ENCODE measurements around the gene GRM8. TPM values are rescaled to one million over a fixed set of nuclear protein-coding genes. Genes with fewer than 3 reads are reported as not detected.

GRM8 gene
- polyA plus RNA-seq, 1 donor (not counting 4 experiments of a cell fraction or from before 2014, with no cell fraction given), result not detected

DNA sequence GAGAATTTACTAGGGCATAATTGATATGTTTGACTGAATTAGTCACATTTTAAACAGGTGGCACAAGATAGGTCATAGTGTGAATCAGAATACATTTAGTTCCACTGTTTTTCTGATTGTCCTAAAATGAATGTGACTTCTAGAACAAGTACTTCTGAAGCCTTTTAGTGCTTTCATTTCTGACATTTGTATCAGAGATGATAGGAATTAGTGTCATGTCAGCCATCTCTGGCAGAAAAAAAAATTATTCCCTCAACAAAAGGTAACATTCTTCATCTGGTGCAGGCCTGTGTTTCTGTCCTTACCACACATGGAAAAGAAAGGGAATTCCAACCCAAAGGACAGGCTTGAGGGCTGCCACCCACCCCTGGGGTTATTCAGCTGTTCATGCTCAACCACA is 21.3 kb downstream of the GRM8 start:
- H3K79me2 ChIP-seq (ENCODE audit: control insufficient read depth, insufficient read depth, low read length), result no peaks in the 10 kb centered on the region
- no peaks in the 10 kb centered on the region for H3K9me3 ChIP-seq (ENCODE audit: control insufficient read depth, low read depth, low read length)
- H3K4me1 ChIP-seq (ENCODE audit: control insufficient read depth, extremely low read depth, insufficient read depth, low read length), result no peaks in the 10 kb centered on the region
- dilution Hi-C loops (cut with MboI; ENCODE audit: extremely low pct_ligation_motif_present, low sequenced_read_pairs), result no loop called here
- no peaks in the 10 kb centered on the region for H4K20me1 ChIP-seq (ENCODE audit: control insufficient read depth, extremely low read depth, insufficient read depth, low read length)
- peaks cover 2% of the 10 kb centered on the region for H3K27me3 ChIP-seq (ENCODE audit: control insufficient read depth, extremely low read depth, insufficient read depth, low read length)
- TF ChIP-seq, protein P1, sequence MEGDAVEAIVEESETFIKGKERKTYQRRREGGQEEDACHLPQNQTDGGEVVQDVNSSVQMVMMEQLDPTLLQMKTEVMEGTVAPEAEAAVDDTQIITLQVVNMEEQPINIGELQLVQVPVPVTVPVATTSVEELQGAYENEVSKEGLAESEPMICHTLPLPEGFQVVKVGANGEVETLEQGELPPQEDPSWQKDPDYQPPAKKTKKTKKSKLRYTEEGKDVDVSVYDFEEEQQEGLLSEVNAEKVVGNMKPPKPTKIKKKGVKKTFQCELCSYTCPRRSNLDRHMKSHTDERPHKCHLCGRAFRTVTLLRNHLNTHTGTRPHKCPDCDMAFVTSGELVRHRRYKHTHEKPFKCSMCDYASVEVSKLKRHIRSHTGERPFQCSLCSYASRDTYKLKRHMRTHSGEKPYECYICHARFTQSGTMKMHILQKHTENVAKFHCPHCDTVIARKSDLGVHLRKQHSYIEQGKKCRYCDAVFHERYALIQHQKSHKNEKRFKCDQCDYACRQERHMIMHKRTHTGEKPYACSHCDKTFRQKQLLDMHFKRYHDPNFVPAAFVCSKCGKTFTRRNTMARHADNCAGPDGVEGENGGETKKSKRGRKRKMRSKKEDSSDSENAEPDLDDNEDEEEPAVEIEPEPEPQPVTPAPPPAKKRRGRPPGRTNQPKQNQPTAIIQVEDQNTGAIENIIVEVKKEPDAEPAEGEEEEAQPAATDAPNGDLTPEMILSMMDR (optimal IDR thresholded peaks at IDR 0.05 in 1 of 3, IDR thresholded peaks at IDR 0.05 in 1 of 3, conservative IDR thresholded peaks at IDR 0.05 in 1 of 3; ENCODE audit: extremely low read depth in 1 of 3, insufficient read depth in 2 of 3, low read length in 3 of 3), result no peak
- TF ChIP-seq EZH2 (IDR thresholded peaks at IDR 0.05; ENCODE audit: low read length), result no peak
- H3K9ac ChIP-seq (ENCODE audit: control insufficient read depth, extremely low read depth, insufficient read depth, low read length), result no peak overlapping the region
- H2AFZ ChIP-seq (ENCODE audit: control insufficient read depth, low read length), result no peak overlapping the region
- H3K4me3 ChIP-seq (ENCODE audit: control insufficient read depth in 2 of 3, extremely low read depth in 1 of 3, insufficient read depth in 2 of 3, low read depth in 1 of 3, low read length in 3 of 3), result no peak overlapping the region
- no peaks in the 10 kb centered on the region for H3K9me1 ChIP-seq (ENCODE audit: control insufficient read depth, extremely low read depth, insufficient read depth, low read length)
- FAIRE-seq, result no peak
- no peak for DNase-seq (ENCODE audit: low read depth, low spot score)
- no peak overlapping the region for H3K27ac ChIP-seq (ENCODE audit: control insufficient read depth, insufficient read depth, low read length)
- H3K4me2 ChIP-seq (ENCODE audit: control insufficient read depth, extremely low read depth, insufficient read depth, low read depth, low read length), result no peak overlapping the region
- H3K36me3 ChIP-seq (ENCODE audit: control insufficient read depth in 2 of 2, extremely low read depth in 1 of 2, insufficient read depth in 2 of 2, low read length in 2 of 2), result no peaks in the 10 kb centered on the region

GRCh38 chr7:127230192-127230925 is 22.4 kb downstream of the GRM8 start:
- Histone ChIP-seq H3K27me3 (ENCODE audit: control insufficient read depth, extremely low read depth, insufficient read depth, low read length) (peaks cover 2% of the 10 kb centered on the region), H3K4me1 (ENCODE audit: control insufficient read depth, extremely low read depth, insufficient read depth, low read length) (no peaks in the 10 kb centered on the region), H3K27ac (ENCODE audit: control insufficient read depth, insufficient read depth, low read length) (no peak overlapping the region), H3K4me2 (ENCODE audit: control insufficient read depth, extremely low read depth, insufficient read depth, low read depth, low read length) (no peak overlapping the region), H3K79me2 (ENCODE audit: control insufficient read depth, insufficient read depth, low read length) (no peaks in the 10 kb centered on the region), H2AFZ (ENCODE audit: control insufficient read depth, low read length) (no peak overlapping the region), H3K36me3 (ENCODE audit: control insufficient read depth in 2 of 2, extremely low read depth in 1 of 2, insufficient read depth in 2 of 2, low read length in 2 of 2) (no peaks in the 10 kb centered on the region), H3K9ac (ENCODE audit: control insufficient read depth, extremely low read depth, insufficient read depth, low read length) (no peak overlapping the region), H3K9me1 (ENCODE audit: control insufficient read depth, extremely low read depth, insufficient read depth, low read length) (no peaks in the 10 kb centered on the region), H3K4me3 (ENCODE audit: control insufficient read depth in 2 of 3, extremely low read depth in 1 of 3, insufficient read depth in 2 of 3, low read depth in 1 of 3, low read length in 3 of 3) (no peak overlapping the region), H3K9me3 (ENCODE audit: control insufficient read depth, low read depth, low read length) (no peaks in the 10 kb centered on the region), H4K20me1 (ENCODE audit: control insufficient read depth, extremely low read depth, insufficient read depth, low read length) (no peaks in the 10 kb centered on the region)
- dilution Hi-C loops (cut with MboI; ENCODE audit: extremely low pct_ligation_motif_present, low sequenced_read_pairs), result no loop called here
- TF ChIP-seq, protein P1 (optimal IDR thresholded peaks at IDR 0.05 in 1 of 3, IDR thresholded peaks at IDR 0.05 in 1 of 3, conservative IDR thresholded peaks at IDR 0.05 in 1 of 3; ENCODE audit: extremely low read depth in 1 of 3, insufficient read depth in 2 of 3, low read length in 3 of 3), result no peak
- TF ChIP-seq EZH2 (IDR thresholded peaks at IDR 0.05; ENCODE audit: low read length), result no peak
- FAIRE-seq (no peak), DNase-seq (ENCODE audit: low read depth, low spot score) (no peak)
